IPS-NIHi7 (cell line): Measurements from ENCODE around the gene MTMR4.
"Not testable (repeated sequence)": the region's sequence is repeated elsewhere in the genome, so short reads cannot be mapped to it uniquely, and the experiment has no call there.

ENCODE experiments used
- DNase-seq: peaks from one replicate; pipeline ENCODE4 v3.0.0; 2012; ENCODE audit warnings: mixed read lengths; ENCODE audit errors: extremely low spot score

The MTMR4 gene

GRCh38 chr17:58525239-58525638 lies 10.8 kb upstream of the MTMR4 start:
- no peak for DNase-seq

DNA sequence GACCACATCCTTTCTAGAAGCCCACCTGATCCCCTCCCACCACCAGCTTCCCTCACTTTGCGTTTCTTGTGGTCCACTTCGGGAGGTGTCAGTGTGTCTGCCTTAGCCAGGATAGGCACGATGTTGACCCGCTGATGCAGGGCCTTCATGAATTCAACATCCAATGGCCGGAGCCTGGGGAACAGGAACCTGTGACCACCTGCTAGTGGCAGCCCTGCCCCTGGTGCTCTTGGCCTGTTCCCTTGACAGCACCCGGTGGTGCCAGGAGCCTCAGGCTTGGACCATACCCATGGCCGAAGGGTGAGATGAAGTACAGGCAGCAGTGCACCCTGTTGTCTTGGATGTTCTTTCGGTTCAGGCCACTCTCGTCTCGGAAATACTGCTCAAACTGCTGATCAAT lies 7.2 kb upstream of the MTMR4 start:
- no peak for DNase-seq

DNA sequence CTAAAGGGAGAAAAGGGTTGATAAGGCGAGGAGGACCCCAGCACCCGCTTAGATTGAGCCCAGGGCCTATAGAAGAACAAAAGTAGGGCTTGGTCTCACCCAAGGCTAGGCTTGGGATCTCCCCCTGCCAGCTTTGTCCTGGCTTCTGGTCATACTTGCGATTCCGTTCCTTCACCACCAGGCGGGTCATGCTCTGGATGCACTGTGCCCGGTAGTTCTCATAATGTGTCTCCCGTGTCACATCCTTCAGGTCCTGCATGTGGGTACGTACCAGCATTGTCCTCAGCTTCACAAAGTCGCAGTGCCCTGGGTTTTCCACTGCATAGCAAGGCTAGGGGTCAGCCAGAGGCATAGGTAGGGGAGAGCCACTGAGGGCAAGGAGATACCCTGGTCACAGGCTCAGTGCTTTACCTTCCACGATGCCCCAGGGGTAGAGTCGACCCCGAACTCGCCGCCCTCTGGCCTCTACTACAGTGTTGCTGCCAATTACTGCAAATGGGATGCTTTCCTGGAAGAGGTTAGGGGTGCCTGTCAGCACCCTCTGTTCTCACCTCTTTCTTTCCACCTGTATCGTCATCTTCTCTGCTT lies 6.5 kb upstream of the MTMR4 start:
- DNase-seq: peak; percentile 56

- DNase-seq: peak; percentile 98
These were observed 3.6 kb upstream of the MTMR4 start for GRCh38 chr17:58517928-58518609.

- DNase-seq: no peak
These were observed 3.0 kb upstream of the MTMR4 start for GRCh38 chr17:58517378-58517927.

- DNase-seq: no peak
These were observed 2.4 kb upstream of the MTMR4 start for GRCh38 chr17:58516644-58517377.

- no peak for DNase-seq
These were observed 848 bp upstream of the MTMR4 start for GRCh38 chr17:58515286-58515685.

GRCh38 chr17:58514770-58515157 lies 326 bp upstream of the MTMR4 start:
- DNase-seq: no peak

DNA sequence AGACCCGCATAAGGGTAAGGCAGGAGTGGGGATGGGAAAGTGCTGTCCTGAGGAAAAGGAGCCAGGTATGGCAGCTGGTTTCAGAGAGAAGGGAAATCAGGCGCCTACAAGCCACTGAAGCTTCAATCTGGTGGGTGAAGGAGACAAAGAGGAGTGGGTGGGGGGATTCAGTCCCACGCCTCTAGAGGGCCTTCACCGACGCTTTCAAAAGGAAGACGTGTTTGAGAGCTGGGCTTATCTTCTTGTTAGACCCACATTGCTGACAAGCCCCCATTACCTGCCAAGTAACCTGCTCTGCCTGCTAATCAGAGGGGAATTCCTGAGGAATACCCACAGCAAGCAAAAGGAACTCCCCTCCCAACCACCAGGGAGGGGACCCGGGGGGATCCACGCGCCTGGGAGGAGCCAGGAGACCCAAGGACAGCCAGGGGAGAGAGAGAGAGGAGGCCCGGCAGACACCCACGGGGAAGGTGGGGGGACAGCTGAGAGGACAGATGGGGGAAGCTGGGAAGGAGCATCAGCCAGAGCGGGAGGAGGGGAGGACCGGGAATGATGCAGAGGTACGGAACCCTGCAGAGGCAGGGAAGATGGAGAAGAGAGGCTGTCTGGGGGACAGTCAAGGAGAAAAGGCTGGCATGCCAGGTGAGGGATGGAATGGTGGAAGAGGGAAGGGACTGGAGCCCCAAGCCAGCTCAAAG lies 1.0 kb downstream of the MTMR4 start:
- DNase-seq: no peak

- no peak for DNase-seq
These were observed 4.4 kb downstream of the MTMR4 start for GRCh38 chr17:58510075-58510474.

DNA sequence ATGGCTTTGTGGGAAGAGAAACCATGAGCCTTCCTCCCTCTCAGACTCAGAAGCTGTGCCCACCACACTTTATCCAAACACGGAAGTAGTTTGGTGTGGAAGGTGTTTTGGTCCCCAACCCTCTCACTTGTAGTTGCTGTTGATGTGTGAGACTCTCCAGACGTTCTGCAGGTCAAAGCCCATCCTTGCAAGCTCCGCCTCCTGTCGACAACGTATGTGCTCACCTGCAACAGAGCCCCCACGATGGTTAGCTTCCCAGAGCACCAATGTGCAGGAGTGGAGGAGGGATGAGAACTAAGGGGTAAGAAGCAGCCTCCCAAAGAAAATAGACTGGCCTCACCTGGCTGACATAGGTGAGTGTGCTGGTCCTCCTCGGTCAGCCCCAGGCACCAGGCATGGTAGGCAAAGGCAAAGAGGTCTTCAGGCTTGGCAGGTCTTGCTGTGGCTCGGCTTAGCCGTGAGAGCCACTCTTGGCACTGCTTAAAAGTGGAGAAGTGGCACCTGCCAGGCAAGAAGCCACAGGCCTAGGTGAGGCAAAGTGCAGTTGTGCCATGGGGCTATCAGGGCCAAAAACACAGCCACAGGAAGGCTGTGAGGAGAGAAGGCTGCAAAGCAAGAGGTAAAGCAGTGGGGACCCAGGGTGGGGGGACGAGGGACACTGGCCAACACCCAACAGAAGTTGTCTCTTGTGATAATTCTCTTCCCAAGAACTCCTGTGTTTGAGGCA lies 5.9 kb downstream of the MTMR4 start:
- no peak for DNase-seq

- no peak for DNase-seq
These were observed 7.3 kb downstream of the MTMR4 start for GRCh38 chr17:58507123-58507634.

DNA sequence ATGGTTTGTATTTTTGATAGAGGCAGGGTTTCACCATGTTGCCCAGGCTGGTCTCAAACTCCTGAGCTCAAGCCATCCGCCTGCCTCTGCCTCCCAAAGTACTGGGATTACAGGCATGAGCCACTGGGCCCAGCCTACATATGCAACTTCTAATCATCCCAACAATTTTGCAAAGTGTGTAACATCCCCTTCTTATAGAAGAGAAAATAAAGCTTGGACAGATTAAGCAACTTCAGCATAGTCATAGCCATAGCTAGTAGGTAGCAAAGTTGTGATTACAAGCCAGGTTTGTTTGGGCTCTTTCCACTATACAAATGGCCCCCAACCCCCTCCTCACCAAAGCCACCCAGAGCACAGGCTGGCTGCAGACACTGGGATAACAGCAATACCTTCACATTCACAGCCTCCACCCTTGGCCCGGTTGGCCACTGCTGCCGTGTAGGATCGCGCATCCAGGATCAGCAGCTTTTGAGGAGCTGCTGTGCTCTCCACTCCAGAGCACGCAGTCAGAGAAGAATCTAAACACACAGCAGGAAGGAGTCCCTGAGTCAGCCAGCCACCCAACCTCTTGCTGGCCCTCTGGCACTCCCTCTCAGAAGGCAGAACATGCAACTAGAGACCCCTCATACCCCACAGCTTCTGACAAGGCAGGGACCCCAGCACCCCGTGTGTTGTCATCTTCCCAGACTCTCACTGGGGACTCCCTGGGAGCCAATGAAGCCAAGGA lies 7.9 kb downstream of the MTMR4 start:
- DNase-seq: no peak

DNA sequence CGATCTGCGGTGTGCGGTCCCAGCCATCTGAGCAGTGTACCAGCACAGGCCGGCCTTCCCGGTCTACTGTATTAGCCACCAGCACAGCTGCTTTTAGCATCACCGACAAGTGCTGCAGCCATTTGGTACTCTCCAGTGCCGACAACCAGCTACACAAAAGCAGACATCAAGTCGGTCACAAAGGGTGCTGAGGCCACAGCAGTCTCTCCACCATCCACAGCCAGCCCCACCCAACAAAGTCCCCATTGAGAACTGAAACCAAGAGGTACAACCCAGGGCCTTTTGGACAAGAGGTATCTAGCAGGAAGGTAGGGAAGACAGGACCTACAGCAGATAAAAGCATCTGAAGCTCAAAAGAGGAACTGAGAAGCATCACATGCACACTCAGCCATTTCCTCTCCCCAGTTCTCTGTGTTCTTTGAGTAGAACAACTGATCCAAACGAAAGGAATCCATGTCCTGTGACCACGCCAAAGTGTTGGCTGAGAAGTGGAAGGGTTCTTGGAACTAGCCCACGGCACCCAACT lies 9.5 kb downstream of the MTMR4 start:
- DNase-seq: no peak

GRCh38 chr17:58503866-58504265 lies 10.6 kb downstream of the MTMR4 start:
- DNase-seq: no peak

DNA sequence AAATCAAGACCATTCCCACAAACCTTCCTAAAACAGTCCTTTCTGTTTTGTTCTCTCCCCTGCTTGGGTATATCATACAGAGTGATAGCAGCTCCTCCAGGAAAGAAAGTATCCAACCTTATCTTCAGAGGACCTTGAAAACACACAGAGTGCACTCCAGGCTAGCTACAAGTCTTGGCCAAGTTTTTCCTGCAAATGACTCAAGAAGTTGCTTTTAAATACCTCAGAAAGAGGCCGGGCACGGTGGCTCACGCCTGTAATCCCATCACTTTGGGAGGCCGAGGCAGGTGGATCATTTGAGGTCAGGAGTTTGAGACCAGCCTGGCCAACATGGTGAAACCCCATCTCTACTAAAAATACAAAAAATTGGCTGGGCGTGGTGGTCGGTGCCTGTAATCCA lies 11.3 kb downstream of the MTMR4 start:
- DNase-seq: not testable (repeated sequence)

- DNase-seq: no peak
These were observed 13.0 kb downstream of the MTMR4 start for GRCh38 chr17:58501451-58501850.

- no peak for DNase-seq
These were observed 16.1 kb downstream of the MTMR4 start for GRCh38 chr17:58498177-58498828.

DNA sequence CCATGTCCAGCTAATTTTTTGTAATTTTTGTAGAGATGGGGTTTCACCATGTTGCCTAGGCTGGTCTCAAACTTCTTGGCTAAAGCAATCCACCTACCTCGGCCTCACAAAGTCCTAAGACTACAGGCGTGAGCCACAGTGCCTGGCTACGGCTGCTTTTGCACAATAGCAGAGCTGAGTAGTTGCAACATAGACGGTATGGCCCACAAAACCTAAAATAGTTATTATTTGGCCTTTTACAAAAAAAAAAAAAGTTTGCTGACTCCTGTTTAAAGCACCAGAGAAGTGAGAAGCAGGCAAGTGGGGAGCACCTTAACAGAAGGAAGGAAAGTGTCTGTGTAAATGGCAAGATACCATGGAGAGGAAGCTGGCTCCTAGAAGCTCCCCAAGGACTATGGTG lies 20.9 kb downstream of the MTMR4 start:
- no peak for DNase-seq
